HG02642 (cell line): ENCODE results near the gene CUX1.
"Not testable (repeated sequence)": the region's sequence is repeated elsewhere in the genome, so short reads cannot be mapped to it uniquely, and the experiment has no call there.

Experiments used
- ATAC-seq: cut with Tn5 transposase; IDR thresholded peaks from one replicate; pipeline ENCODE4 v1.9.1; 2021; ENCODE audit warnings: mild to moderate bottlenecking; ENCODE audit not compliant: unreplicated experiment, poor library complexity

The CUX1 gene

DNA sequence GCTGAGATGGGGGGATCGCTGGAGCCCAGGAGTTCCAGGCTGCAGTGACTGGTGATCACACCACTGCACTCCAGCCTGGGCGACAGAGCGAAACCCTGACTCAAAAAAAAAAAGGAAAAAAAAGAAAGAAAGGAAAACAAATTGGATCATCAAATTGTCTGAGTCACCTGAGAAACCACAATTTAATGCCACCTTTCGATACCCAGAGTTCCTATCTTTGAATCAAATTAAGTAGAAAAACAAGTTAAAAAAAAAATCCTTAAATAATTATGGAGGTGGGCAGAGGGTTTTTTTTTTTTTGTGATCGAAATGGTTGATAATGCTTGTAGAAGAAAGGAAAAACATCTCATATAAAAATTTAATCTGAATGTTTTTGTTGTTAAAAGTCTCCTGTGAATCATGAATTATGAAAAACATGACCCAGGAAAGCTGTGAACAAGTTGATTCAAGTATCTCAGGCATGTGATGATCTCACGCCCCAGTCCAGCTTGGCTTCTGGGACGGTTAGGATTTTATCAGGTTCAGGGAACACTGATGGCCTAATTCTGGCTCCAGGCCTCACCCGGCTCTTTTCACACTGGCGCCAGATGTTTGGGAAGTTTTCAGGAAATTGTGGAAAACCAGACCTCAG, 25.3 kb upstream of the CUX1 start:
- no peak for ATAC-seq

- ATAC-seq: not testable (repeated sequence)
Observed at GRCh38 chr7:101792682-101793071, 24.7 kb upstream of the CUX1 start.

GRCh38 chr7:101795461-101795860, 22.0 kb upstream of the CUX1 start:
- no peak for ATAC-seq

GRCh38 chr7:101798173-101798572, 19.3 kb upstream of the CUX1 start:
- ATAC-seq: not testable (repeated sequence)

DNA sequence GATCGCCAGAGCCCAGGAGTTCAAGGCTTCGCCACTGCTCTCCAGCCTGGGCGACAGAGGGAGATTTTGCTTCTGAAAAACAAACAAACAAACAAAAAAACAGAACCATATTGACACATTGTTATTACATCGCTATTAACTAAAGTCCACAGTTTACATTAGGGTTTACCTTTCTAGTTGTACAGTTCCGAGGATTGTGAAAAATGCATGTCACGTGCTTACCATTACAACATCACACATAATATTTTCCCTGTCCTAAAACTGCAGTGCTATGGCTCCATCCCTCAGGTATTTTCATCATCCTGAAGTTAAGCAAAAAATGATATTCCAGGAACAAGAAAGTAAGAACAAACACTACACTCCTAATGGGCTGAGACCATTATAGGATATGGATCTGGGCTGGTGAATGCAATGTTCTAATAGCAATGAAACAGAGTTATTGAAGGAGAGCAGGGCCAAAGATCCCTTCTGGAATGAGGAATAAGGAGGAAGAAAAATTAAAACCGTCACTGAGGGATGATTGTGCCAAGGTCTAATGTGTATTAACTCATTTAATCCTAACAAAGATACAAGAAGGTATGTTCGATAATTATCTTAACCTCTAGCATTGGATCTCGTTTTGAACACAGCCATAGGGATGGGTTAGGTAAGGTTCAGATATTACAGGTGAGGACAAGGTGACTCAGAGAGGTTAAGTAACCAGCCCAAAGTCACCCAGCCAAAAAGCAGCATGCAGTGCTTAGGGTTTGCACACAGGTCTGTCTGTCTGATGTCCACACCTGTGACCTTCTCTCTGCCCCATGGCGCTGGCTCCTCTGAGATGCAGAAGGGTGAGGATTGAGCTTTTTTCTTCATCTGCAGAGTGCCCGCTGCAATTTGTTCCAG, 14.0 kb upstream of the CUX1 start:
- no peak for ATAC-seq

DNA sequence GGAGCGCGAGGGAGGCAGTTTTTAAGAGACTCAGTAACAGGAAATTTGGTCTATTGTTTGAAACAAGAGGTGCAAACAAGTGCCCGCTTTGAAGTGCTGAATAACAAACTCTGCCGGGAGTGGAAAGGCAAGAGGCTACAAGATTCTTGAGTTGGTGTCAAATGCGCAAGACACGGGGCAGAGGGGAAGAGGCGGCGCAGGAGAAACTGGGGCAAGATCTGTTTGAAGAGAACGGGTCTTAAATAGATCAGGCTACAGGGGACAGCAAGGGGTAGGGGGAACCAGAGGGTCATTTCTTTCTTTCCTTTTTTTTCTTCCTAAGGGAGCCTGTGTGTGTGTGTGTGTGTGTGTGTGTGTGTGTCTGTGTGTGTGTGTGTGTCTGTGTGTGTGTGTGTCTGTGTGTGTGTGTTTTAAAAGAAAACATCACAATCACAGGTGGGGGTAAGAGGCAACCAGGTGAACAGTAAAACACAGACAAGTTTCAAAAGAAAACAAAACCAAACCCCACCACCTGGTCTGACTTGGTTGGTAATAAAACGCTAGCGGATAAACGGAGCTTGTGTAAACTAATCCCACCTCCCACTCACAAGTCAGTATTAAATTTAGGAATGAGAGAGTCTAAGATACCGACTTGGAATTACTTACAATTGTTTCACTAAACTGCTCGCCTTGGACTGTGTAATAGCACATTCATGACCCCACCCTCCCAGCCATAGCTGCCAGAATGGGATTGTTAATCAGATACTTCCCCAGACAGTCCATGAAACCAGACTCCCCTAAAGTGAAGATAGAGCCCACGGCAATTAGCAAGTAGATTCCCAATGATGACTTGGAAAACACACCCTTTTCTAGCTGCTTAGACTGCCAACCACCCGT, 13.1 kb upstream of the CUX1 start:
- no peak for ATAC-seq

DNA sequence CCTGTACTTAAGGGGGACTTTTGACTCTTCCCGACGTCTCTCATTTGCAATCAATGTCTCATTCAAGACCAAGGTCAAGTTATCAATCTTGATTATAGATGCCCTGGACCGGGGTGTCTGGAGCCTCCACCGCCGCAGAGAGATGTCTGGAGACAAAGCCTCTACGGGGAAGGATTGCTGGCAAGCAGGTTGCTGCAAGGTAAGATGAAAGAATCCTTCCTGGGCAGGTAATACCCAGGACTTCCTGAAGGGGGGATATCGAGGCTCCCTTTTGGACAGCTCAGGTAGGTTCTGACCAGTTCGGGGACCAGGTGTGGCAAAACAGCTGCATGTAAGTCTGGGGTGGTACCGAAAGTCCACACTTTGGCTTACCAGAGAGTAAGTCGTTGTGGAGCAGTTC, 12.5 kb upstream of the CUX1 start:
- no peak for ATAC-seq

DNA sequence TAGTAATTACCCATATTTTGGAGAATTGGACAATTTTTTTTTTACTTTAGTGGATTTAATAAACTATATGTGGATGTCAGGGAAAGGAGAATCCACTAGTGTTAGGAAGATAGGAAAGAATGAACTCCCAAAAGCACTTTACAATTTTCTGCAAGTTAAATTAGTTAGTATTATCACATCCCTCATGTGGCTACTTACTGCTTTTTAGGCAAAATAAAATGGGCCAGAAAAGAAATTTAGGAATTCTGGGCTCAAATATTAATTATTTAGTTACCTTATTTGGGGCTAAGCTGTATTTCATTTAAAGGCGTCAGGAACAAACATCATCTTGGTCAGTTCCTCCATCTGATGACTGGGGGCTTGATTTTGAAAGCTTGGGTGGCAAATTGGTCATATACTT, 4.8 kb upstream of the CUX1 start:
- ATAC-seq: no peak

GRCh38 chr7:101813402-101814019, 3.9 kb upstream of the CUX1 start:
- ATAC-seq: no peak

GRCh38 chr7:101814081-101814990, 3.1 kb upstream of the CUX1 start:
- ATAC-seq: peak; percentile 35

GRCh38 chr7:101814991-101815825, 2.2 kb upstream of the CUX1 start:
- peak; percentile 50 for ATAC-seq

GRCh38 chr7:101815826-101816594, 1.4 kb upstream of the CUX1 start:
- peak; percentile 62 for ATAC-seq

GRCh38 chr7:101816595-101817470, 593 bp upstream of the CUX1 start:
- peak; percentile 25 for ATAC-seq

DNA sequence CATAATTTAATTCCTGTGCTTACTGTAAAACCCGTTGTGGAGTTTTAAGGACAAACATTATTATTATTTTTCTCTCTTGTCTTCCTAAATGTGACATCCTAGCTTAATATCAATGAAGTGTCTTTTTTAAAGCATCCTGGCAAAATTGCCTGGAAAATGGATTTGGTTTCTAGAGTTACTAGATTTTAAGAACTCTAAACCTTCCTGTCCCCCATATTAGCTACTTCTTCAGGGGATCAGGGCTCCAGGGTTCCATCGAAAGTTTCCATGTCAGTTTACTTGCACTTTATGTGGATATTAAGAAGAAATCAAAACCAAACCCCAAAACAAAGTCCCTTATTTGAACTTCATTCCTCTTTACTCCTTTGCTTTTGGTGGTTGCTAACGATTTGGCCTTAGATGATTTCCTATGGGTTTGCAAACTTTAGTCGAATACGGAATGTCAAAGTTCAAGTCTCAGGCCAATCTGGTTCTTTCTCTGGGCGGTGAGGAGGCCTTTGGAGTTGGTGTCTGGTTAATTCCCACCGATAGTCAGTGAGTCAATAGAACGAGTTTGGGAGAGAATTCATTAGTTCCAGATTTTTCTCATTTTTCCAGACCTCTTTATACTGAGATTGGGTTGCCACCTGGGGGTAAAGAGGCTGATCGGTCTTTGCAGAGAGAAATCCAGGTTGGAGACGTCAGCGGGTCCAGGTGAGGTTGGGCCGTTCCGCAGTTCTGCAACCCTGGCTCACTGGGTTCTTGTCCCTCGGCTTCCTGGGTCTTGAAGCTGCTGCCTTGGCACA, 1.1 kb downstream of the CUX1 start:
- ATAC-seq: no peak

DNA sequence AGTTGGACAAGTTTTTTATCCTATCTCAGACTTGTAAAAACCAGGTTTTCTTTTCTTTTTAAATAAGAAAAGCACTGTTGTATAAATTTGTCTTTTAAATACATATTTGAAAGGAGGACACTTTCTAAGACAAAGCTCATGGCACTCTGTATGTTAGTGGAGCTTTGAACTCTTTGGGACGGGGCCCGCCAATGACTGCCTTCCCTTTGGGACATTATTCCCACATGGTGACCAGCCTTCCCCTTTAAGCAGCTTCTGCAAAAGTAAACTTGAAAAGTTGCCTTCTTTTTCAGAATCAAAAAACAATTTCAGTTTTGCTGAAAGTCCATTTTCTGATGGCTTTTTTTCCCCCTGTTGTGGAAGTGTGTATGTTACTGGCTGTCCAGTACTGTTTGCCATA, 1.8 kb downstream of the CUX1 start:
- ATAC-seq: no peak

DNA sequence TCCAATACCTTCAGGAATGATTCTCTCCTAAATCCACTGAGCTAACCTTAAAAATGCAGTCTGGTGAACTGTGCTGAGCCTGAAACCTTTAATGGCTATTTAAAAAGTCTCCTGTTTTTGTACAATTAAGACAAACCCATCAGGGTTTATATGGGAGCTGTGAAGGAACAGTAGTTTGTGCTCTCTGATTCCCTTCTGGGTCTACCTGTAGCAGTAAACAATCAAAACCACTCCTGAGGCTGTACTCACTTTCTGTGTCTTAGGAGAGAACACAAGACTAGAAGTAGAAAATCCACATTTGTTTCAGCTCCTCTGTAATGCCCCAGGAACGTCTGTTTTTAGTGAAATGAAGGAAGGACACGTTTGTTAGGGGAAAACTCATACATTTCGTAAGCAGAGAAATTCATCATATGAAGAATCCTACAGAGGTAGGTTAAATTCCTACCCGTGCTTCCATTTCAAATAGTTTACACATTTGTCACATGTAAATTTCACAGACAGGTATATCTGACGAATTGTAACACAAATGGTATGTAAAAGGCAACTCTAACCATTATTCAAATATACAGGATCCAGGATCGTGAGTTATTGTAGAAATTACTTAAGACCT, 2.6 kb downstream of the CUX1 start:
- no peak for ATAC-seq
